ENCODE data around the gene ANGEL1.

The ANGEL1 gene

GRCh38 chr14:76767681-76768656, 44.7 kb downstream of the ANGEL1 start:
- in situ Hi-C loops (cut with HindIII; ENCODE audit: low sequenced_read_pairs), result no loop called here

DNA sequence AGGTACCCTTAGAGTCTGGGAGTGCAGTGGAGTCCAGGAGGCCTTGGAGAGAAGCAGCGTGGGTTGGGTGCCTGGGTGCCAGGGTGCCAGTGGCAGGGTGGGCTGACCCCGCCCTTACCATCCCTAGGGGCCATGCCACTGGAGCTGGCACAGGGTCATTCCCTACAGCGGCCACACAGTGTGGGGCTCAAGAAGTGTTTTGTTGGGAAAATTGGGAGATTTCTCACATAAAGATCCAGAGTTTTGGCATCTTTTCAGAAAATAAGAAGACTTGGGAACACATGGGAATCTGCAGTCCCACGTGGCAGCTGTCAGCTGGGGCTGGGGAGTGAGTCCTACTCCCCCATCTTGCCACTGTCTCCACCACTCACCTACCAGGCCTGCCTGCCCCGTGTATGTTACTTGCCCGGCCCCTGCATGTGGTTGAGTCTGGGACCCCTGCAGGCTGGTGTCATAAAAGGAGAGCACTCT, 47.2 kb downstream of the ANGEL1 start:
- in situ Hi-C loops (cut with HindIII; ENCODE audit: low sequenced_read_pairs), result no loop called here

DNA sequence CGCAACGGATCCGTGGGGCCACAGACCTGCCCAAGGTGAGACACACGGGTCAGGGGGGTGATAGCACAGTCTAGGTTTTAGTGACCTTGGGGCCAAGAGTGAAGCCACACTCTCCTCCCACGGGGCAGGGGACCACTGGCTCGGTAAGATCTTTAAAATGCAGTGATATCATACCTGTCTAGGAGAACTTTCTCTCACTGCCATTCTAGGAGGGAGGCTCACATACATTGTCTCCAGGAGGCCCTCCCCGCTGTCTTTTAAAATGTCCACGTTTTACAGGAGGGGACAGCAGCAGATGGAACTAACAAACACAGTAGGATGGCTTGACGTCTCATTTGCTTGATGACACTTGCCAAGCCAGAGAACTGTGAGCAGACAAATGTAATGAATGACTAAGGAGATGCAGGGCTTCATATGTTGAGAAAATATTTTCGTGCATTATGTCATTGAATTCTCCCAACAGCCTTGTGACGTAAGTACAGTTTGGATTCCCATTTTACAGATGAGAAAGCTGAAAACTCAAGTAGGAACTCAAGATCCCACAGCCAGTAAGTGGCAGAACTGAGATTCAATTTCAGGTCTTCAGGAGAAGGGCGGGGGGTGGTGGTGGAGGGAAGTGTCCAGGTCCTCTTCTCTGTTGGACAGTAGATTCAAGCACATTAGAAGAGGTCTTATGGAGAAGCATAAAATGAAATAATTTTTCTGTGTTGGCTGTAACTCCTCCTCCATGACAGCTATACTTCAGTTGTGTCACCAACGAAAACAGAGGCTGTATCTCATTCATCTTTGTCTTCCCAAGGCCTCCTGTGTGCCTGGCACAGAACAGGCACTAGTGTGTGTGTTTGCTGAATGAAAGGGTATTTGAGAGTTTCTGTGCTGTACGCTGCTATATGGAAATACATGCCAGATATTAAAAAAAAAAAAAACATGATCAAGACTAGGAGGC, 49.3 kb downstream of the ANGEL1 start:
- in situ Hi-C loops (cut with HindIII; ENCODE audit: low sequenced_read_pairs), result no loop called here

- in situ Hi-C loops (cut with HindIII; ENCODE audit: low sequenced_read_pairs), result no loop called here
Measured at GRCh38 chr14:76762411-76763095, 50.1 kb downstream of the ANGEL1 start.

DNA sequence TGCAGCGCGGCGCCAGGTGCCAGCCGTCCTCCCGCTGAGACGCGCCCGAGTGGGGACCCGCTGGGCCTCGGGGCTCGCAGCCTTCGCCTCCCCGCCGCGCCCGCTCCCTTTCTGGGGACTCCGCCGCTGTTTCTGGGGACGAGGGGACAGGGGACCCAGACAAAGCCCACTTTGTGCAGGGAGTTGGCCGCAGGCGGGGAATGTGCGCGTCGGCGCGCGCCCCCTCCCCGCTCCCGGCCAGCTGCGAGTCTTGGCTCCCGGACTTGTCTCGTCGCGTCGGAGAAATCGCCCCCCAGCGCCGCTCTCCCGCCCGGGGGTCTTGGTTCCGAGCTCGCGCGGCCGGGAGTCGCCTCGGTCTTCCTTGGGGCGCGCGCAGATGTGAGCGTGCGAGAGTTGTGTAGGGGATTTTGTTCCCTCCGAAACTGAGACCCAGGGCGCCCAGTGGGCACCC, 50.7 kb downstream of the ANGEL1 start:
- in situ Hi-C loops (cut with HindIII; ENCODE audit: low sequenced_read_pairs), result no loop called here

DNA sequence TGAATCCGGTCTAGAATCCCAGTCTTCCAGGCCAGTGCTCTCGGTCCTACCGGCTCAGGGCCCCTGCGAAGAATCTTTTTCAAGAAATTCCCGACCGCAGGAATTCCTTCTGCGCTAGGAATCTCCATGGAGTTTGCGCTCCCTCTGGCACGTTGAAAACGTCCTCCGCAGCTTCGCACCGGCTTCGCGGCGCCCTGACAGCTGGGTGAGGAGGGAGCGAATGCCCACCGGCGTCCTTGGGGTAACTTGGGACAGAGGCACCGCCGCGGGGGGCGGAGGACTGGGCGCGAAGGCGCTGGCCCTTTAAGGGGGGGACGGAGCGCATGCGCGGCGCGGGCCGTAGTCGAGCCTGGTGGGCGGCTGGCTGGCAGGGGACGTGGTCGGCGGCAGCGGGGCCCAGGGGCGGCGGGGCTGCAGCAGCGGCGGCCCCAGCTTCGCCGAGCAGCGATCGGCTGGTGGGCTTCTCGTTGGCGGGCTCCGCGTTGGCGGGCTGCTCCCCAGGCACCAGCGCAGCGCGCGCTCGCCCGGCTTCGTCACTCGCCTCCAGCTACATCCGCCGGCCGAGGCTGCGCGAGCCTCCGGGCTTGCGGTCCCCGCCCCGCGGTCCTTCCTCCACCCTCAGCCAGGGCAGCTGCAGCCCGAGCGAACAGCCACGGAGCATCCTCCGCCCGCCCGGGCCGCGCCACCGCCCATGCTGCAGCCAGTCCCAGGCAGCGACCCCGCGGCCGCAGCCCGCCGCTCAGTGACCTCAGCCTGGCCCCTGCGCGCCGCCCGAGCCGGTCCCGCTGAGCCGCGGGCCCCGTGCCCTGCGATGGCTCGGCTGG, 51.3 kb downstream of the ANGEL1 start, which contains the start of gene VASH1:
Gene VASH1 (plus strand): TSS at position 333 of the 824 bp plus-strand sequence. CDS start 1,354 bp downstream, outside the sequence.
- in situ Hi-C loops (cut with HindIII; ENCODE audit: low sequenced_read_pairs), result no loop called here

DNA sequence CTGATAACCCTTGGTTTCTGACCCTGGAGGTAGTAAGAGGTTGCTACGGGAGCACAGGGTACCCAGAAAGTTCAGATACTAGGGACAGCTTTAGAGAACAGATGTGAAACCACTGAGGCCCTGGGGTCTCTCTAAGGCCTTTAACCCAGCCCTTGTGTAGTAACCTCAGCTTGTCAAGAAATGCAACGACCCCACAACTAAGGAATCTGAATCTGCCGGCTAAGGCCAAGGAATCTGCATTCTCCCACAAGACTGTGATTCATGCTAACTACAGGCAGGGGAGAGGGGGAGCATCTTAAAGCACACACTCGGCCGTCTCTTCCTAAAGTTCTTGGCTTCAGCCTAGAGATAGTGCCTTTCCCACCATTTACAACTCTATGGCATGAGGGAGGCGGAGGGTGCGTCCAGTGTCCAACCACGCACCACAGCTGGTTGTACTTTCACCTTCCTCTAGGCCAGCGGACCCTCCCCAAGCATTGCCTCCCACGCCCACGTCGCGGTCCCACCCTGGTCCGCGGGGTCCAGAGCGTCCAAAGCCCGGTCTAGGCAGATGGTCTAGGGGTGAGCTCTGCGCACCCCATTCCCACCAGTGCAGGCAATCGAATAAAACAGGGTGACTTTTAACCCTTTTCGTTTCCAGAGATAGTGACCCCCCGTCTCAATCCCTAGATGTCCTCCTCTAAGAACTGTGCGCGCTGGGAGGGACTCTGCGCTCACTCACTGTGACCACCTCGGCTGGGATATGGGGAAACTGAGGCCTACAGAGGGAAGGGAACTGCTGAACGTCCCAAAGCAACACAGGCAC, 52.1 kb downstream of the ANGEL1 start:
- in situ Hi-C loops (cut with HindIII; ENCODE audit: low sequenced_read_pairs), result no loop called here

DNA sequence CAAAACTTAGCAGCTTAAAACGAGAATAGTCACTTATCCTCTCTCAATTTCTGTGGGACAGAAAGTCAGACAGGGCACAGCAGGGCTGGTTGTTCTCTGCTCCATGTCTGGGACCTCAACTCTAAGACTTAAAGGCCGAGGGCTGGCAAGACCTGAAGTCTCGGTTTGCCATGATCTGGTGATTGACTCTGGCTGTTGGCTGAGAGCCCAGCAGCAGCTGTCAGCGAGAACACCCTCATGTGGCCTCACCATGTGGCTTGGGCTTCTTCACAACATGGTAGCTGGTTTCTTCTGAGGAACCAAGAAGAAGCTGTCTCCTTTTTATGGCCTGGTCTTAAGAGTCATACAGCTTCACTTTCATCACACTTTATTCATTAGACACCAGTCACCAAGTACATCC, 53.1 kb downstream of the ANGEL1 start:
- in situ Hi-C loops (cut with HindIII; ENCODE audit: low sequenced_read_pairs), result no loop called here

- in situ Hi-C loops (cut with HindIII; ENCODE audit: low sequenced_read_pairs), result no loop called here
Measured at GRCh38 chr14:76756371-76756750, 56.3 kb downstream of the ANGEL1 start.

GRCh38 chr14:76755610-76756370, 56.9 kb downstream of the ANGEL1 start:
- in situ Hi-C loops (cut with HindIII; ENCODE audit: low sequenced_read_pairs), result no loop called here

- in situ Hi-C loops (cut with HindIII; ENCODE audit: low sequenced_read_pairs), result no loop called here
Measured at GRCh38 chr14:76754586-76754985, 58.1 kb downstream of the ANGEL1 start.

GRCh38 chr14:76753541-76754198, 59.0 kb downstream of the ANGEL1 start:
- in situ Hi-C loops (cut with HindIII; ENCODE audit: low sequenced_read_pairs), result no loop called here

DNA sequence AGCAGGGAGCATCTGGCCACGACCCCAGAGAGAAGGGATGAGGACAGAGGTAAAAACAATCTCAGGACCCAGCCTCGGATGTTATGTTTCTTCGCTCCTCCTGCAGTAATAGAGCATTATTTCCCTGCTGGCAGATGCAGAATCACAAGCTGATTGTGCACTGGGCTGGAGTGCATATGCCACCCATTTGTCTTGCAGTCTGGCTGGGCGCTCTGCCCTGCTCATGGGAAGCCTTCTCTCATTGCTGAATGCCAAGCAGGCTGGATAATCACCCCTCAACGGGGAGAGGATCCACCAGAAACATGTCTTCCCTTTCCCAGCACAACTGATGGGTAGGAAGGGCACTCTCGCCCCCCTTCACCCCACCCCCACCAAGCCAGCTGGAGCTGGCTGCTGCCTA, 59.9 kb downstream of the ANGEL1 start:
- in situ Hi-C loops (cut with HindIII; ENCODE audit: low sequenced_read_pairs), result no loop called here

GRCh38 chr14:76742966-76743365, 69.7 kb downstream of the ANGEL1 start:
- in situ Hi-C loops (cut with HindIII; ENCODE audit: low sequenced_read_pairs), result no loop called here

DNA sequence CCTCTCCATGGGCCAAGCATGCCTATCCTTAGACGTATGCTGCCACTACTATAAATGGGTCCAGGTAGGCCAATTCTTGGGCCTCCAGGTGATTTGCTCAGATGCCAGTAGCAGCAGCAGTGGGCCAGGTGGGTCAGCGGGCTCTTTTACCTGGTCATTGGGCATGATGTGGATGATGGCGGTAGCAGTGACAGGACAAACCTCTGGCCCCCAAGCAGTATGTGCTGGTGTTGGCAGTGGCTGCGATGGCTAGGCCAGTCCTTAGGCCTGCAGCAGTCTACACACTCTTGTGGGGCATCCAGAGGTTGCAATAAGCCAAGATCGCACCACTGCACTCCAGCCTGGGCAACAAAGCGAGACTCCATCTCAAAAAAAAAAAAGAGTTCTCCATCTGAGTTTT, 70.5 kb downstream of the ANGEL1 start:
- in situ Hi-C loops (cut with HindIII; ENCODE audit: low sequenced_read_pairs), result no loop called here

GRCh38 chr14:76741074-76741473, 71.6 kb downstream of the ANGEL1 start:
- in situ Hi-C loops (cut with HindIII; ENCODE audit: low sequenced_read_pairs), result no loop called here

Measured in DLD1 (cell line).